Measurements from ENCODE around the gene GPR39. TPM values are rescaled to one million over a fixed set of nuclear protein-coding genes. Genes with fewer than 3 reads are reported as not detected.

GPR39 gene
- total and polyA plus RNA-seq, 2 donors from 2014 or later, result 4.9 to 8.7 TPM

- Histone ChIP-seq H3K27ac (ENCODE audit: low read depth in 2 of 2, low read length in 2 of 2) (no peak overlapping the region), H3K9me3 (ENCODE audit: control insufficient read depth in 2 of 3, insufficient read depth in 1 of 3, low read length in 3 of 3) (no peaks in the 10 kb centered on the region), H3K9ac (ENCODE audit: low read length in 3 of 3) (no peak overlapping the region), H3K36me3 (ENCODE audit: control insufficient read depth in 2 of 3, insufficient read depth in 3 of 3, low read length in 3 of 3) (no peaks in the 10 kb centered on the region), H3K4me3 (ENCODE audit: low read length in 3 of 3) (no peak overlapping the region), H3K27me3 (ENCODE audit: control insufficient read depth, insufficient read depth, low read length) (no peaks in the 10 kb centered on the region), H3K4me1 (ENCODE audit: control insufficient read depth in 2 of 3, insufficient read depth in 2 of 3, low read depth in 1 of 3, low read length in 3 of 3) (peaks cover 0 to 2% (median 0%) of the 10 kb centered on the region in 3 donors)
- intact Hi-C loops (cut with DNase I), result no loop called here
- no peak for DNase-seq
- FAIRE-seq, result no peak
- TF ChIP-seq, protein P1, sequence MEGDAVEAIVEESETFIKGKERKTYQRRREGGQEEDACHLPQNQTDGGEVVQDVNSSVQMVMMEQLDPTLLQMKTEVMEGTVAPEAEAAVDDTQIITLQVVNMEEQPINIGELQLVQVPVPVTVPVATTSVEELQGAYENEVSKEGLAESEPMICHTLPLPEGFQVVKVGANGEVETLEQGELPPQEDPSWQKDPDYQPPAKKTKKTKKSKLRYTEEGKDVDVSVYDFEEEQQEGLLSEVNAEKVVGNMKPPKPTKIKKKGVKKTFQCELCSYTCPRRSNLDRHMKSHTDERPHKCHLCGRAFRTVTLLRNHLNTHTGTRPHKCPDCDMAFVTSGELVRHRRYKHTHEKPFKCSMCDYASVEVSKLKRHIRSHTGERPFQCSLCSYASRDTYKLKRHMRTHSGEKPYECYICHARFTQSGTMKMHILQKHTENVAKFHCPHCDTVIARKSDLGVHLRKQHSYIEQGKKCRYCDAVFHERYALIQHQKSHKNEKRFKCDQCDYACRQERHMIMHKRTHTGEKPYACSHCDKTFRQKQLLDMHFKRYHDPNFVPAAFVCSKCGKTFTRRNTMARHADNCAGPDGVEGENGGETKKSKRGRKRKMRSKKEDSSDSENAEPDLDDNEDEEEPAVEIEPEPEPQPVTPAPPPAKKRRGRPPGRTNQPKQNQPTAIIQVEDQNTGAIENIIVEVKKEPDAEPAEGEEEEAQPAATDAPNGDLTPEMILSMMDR (IDR thresholded peaks at IDR 0.05; ENCODE audit: borderline replicate concordance, extremely low read depth, insufficient read depth), result no peak
Measured at GRCh38 chr2:132615329-132616085, 198.9 kb downstream of the GPR39 start.

DNA sequence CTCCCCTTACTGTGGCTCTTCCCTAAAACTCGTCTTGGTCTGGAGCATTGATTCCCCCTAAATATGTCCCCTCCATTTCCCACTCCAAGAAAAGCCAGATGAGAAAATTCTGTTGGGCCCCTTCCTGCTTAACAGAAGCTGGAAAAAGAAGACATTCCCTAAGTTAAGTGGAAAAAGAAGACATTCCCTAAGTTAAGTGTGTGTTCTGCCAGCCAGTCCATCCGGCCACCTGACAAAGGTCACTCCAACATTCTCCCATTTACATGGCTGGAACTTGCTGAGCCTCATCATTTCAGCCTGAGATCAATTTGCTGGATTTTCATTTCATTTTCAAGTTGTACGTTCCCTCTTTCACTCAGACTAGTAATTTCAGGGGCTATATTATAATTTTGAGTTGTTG, 201.4 kb downstream of the GPR39 start:
- H3K9me3 ChIP-seq (ENCODE audit: control insufficient read depth in 2 of 3, insufficient read depth in 1 of 3, low read length in 3 of 3), result no peaks in the 10 kb centered on the region
- H3K27ac ChIP-seq (ENCODE audit: low read depth in 2 of 2, low read length in 2 of 2), result no peak overlapping the region
- TF ChIP-seq, protein P1 (IDR thresholded peaks at IDR 0.05; ENCODE audit: borderline replicate concordance, extremely low read depth, insufficient read depth), result no peak
- no peaks in the 10 kb centered on the region for H3K27me3 ChIP-seq (ENCODE audit: control insufficient read depth, insufficient read depth, low read length)
- H3K9ac ChIP-seq (ENCODE audit: low read length in 3 of 3), result no peak overlapping the region
- FAIRE-seq (no peak), DNase-seq (peak in 1 of 5 donors; percentile 16)
- intact Hi-C loops (cut with DNase I), result no loop called here
- H3K4me1 ChIP-seq (ENCODE audit: control insufficient read depth in 2 of 3, insufficient read depth in 2 of 3, low read depth in 1 of 3, low read length in 3 of 3), result peaks cover 0 to 2% (median 0%) of the 10 kb centered on the region in 3 donors
- no peaks in the 10 kb centered on the region for H3K36me3 ChIP-seq (ENCODE audit: control insufficient read depth in 2 of 3, insufficient read depth in 3 of 3, low read length in 3 of 3)
- no peak overlapping the region for H3K4me3 ChIP-seq (ENCODE audit: low read length in 3 of 3)

GRCh38 chr2:132618734-132619133, 202.1 kb downstream of the GPR39 start:
- TF ChIP-seq, protein P1 (IDR thresholded peaks at IDR 0.05; ENCODE audit: borderline replicate concordance, extremely low read depth, insufficient read depth), result no peak
- FAIRE-seq, result no peak
- intact Hi-C loops (cut with DNase I), result no loop called here

More at GRCh38 chr2:132618734-132619133, 202.1 kb downstream of the GPR39 start:
- no peak overlapping the region for H3K4me3 ChIP-seq (ENCODE audit: low read length in 3 of 3)
- H3K9me3 ChIP-seq (ENCODE audit: control insufficient read depth in 2 of 3, insufficient read depth in 1 of 3, low read length in 3 of 3), result no peaks in the 10 kb centered on the region
- H3K36me3 ChIP-seq (ENCODE audit: control insufficient read depth in 2 of 3, insufficient read depth in 3 of 3, low read length in 3 of 3), result no peaks in the 10 kb centered on the region
- no peaks in the 10 kb centered on the region for H3K27me3 ChIP-seq (ENCODE audit: control insufficient read depth, insufficient read depth, low read length)
- DNase-seq, result no peak
- no peak overlapping the region for H3K9ac ChIP-seq (ENCODE audit: low read length in 3 of 3)
- H3K27ac ChIP-seq (ENCODE audit: low read depth in 2 of 2, low read length in 2 of 2), result no peak overlapping the region
- H3K4me1 ChIP-seq (ENCODE audit: control insufficient read depth in 2 of 3, insufficient read depth in 2 of 3, low read depth in 1 of 3, low read length in 3 of 3), result peaks cover 0 to 2% (median 0%) of the 10 kb centered on the region in 3 donors
